H7 (cell line): Measurements from ENCODE around the gene SHISAL2A. TPM values are rescaled to one million over a fixed set of nuclear protein-coding genes. Genes with fewer than 3 reads are reported as not detected.
"Not testable (repeated sequence)": the region's sequence is repeated elsewhere in the genome, so short reads cannot be mapped to it uniquely, and the experiment has no call there.

ENCODE experiments used
- DNase-seq: peaks from one replicate; pipeline ENCODE4 v3.0.0; 2012
- H3K27me3 ChIP-seq: 2 replicates; pipeline ENCODE4 v1.6.0; 2011; ENCODE audit warnings: mild to moderate bottlenecking, low read length; ENCODE audit not compliant: control insufficient read depth, insufficient read depth
- H3K36me3 ChIP-seq: replicated peaks from 2 replicates; pipeline ENCODE4 v1.5.1; 2011; ENCODE audit warnings: low read length; ENCODE audit not compliant: control insufficient read depth, insufficient read depth
- H3K4me3 ChIP-seq: 2 replicates; pipeline ENCODE4 v1.5.1; 2011; ENCODE audit warnings: low read depth, mild to moderate bottlenecking, control low read depth, low read length, moderate library complexity; ENCODE audit not compliant: insufficient read depth
- total RNA-seq: library from RNA; depleted of rRNA; stranded (reverse); fragments of >200 nt; shearing (Covaris generic); gene quantifications from 2 replicates; pipeline ENCODE4 v1.2.3, GENCODE V29; 2014

The SHISAL2A gene
- total RNA-seq, 1 experiment from 2014 or later, result 1.3 TPM

DNA sequence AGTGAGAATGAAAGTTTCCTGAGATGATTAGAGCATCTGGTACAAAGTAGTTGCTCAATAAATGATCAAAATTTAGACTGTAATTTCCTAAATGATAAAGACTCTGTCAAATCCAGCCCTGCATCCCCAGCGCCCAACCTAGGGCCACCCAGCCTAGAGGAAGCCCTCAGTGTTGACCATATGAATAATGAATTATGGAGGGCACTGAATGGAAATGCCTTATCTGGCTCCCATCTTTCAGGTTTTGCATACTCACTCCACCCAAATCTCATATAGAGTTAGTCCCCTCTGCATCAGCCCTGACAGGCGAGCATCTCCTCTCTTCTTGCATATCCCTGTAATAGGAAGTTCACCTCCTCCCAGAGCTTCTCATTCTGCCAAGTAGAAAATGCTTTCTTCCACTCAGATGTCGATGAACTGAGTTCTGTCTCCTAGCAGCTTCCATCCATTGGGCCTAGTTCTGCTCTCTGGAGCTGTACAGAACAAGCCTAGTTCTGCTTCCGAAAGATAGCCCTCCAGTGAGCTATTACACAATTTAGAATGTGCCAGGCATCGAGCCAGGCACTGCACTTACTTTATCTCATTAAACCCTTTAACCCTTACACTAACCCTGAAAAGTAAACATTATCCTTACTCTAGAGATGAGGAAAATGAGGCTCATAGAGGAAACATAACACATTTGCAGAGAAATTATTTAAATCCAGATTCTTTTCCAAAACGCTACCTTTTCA, 44.3 kb downstream of the SHISAL2A start:
- Histone ChIP-seq H3K4me3 (no peak overlapping the region), H3K36me3 (no peaks in the 10 kb centered on the region), H3K27me3 (no peaks in the 10 kb centered on the region)
- DNase-seq, result no peak

DNA sequence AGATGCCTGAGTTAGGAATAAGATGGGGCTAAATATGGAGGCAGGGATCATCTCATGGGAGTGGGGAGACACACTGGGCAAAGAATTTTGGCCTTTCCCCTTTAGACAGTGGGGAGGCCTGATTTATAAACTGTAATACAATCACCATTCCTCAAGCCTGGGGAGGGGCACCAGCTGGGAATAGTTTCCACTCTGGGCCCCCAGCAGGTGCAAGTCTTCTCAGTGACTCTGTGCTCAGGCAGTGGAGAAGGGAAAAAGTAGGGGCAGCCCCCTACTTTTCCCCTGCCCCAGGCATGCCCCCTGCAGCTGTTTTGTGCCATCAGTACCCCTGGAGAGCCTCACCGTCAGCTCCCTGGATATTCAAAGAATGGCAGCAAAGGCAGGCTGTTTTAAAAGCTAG, 46.1 kb downstream of the SHISAL2A start:
- Histone ChIP-seq H3K36me3 (no peaks in the 10 kb centered on the region), H3K4me3 (no peak overlapping the region), H3K27me3 (no peaks in the 10 kb centered on the region)
- no peak for DNase-seq

GRCh38 chr1:52679498-52679897, 46.5 kb downstream of the SHISAL2A start:
- no peaks in the 10 kb centered on the region for H3K36me3 ChIP-seq
- no peak overlapping the region for H3K4me3 ChIP-seq
- no peak for DNase-seq
- H3K27me3 ChIP-seq, result no peaks in the 10 kb centered on the region

- DNase-seq, result no peak
- Histone ChIP-seq H3K27me3 (no peaks in the 10 kb centered on the region), H3K36me3 (no peaks in the 10 kb centered on the region), H3K4me3 (no peak overlapping the region)
Measured at GRCh38 chr1:52680353-52680752, 47.4 kb downstream of the SHISAL2A start.

DNA sequence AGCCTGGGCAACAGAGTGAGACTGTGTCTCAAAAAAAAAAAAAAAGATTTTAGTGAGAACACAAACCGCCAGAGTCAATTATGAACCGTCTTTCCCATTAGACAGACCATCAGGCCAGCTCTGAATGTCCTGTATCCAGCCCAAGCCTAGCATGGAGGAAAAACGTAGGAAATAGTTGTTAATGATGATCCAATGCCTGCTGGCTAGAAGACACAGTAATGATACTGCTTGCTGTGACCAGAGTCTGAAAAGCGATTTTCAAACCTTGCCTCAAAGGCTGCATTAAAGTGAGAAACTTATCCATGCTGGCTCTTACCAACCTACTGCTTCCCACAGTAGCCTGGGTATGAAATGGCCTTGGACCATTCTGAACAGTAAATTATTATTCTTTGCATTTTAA, 48.2 kb downstream of the SHISAL2A start:
- no peak for DNase-seq
- no peaks in the 10 kb centered on the region for H3K36me3 ChIP-seq
- H3K27me3 ChIP-seq, result no peaks in the 10 kb centered on the region

GRCh38 chr1:52683367-52683940, 50.5 kb downstream of the SHISAL2A start:
- Histone ChIP-seq H3K4me3 (no peak overlapping the region), H3K36me3 (peaks cover 8% of the 10 kb centered on the region), H3K27me3 (no peaks in the 10 kb centered on the region)
- DNase-seq, result no peak

More for the DNA sequence above, 48.2 kb downstream of the SHISAL2A start:
- H3K4me3 ChIP-seq, result no peak overlapping the region

DNA sequence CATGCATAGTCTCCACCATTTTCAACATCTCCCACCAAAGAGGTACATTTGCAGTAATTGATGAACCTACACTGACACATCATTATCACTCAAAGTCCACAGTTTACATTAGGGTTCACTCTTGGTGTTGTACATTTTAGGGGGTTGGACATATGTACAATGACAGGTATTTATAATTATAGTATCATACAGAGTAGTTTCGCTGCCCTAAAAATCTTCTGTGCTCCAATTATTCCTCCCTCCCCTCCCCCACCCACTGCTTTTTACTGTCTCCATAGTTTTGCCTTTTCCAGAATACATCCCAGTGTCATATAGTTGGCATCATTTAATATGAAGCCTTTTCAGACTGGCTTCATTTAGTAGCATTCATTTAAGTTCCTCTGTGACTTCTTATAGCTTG, 51.6 kb downstream of the SHISAL2A start:
- DNase-seq, result no peak
- peaks cover 8% of the 10 kb centered on the region for H3K36me3 ChIP-seq
- no peak overlapping the region for H3K4me3 ChIP-seq
- H3K27me3 ChIP-seq, result no peaks in the 10 kb centered on the region

- not testable (repeated sequence) for H3K36me3 ChIP-seq, H3K27me3 ChIP-seq, H3K4me3 ChIP-seq
- peak; percentile 77 for DNase-seq
Measured at GRCh38 chr1:52686261-52686751, 53.3 kb downstream of the SHISAL2A start.

GRCh38 chr1:52686830-52687229, 53.9 kb downstream of the SHISAL2A start:
- H3K4me3 ChIP-seq, result no peak overlapping the region
- no peak for DNase-seq
- peaks cover 8% of the 10 kb centered on the region for H3K36me3 ChIP-seq
- no peaks in the 10 kb centered on the region for H3K27me3 ChIP-seq

DNA sequence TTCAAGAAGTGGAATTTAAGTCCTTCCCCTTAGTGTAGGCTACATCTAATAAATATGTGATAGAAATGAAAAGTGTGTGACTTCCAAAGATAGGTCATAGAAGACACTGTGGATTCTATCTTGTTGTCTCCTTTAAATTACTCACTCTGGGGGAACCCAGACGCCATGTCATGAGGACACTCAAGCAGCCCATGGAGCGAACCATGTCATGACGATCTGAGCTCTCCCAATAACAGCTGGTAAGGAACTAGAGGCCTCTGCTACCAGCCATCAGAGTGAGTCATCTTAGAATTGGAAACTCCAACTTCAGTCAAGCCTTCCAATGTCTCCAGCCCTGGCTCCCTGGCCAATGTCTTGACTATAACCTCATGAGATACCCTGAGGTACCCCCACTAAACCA, 58.9 kb downstream of the SHISAL2A start:
- Histone ChIP-seq H3K27me3 (no peaks in the 10 kb centered on the region), H3K4me3 (no peak overlapping the region), H3K36me3 (peaks cover 15% of the 10 kb centered on the region)
- no peak for DNase-seq

GRCh38 chr1:52692697-52693096, 59.7 kb downstream of the SHISAL2A start:
- DNase-seq, result no peak
- no peaks in the 10 kb centered on the region for H3K27me3 ChIP-seq
- peaks cover 11% of the 10 kb centered on the region for H3K36me3 ChIP-seq
- H3K4me3 ChIP-seq, result no peak overlapping the region

- H3K4me3 ChIP-seq, H3K27me3 ChIP-seq, DNase-seq, H3K36me3 ChIP-seq: not testable (repeated sequence)
Measured at GRCh38 chr1:52693351-52693750, 60.4 kb downstream of the SHISAL2A start.

DNA sequence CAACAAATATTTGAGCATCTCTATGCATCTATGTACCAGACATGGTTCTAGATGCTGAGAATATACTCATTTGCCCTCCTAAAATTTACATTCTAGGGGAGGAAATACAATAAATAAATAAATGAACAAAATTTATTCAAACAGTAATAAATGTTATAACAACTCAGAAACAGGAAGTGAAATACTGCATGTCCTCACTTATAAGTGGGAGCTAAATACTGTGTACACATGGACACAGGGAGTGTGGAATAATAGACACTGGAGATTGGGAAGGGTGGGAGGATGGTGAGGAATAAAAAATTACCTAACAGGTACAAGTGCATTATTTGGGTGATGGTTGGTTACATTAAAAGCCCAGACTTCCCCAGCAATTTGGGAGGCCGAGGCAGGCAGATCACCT, 60.9 kb downstream of the SHISAL2A start:
- Histone ChIP-seq H3K27me3 (no peaks in the 10 kb centered on the region), H3K4me3 (no peak overlapping the region), H3K36me3 (peaks cover 7% of the 10 kb centered on the region)
- no peak for DNase-seq

DNA sequence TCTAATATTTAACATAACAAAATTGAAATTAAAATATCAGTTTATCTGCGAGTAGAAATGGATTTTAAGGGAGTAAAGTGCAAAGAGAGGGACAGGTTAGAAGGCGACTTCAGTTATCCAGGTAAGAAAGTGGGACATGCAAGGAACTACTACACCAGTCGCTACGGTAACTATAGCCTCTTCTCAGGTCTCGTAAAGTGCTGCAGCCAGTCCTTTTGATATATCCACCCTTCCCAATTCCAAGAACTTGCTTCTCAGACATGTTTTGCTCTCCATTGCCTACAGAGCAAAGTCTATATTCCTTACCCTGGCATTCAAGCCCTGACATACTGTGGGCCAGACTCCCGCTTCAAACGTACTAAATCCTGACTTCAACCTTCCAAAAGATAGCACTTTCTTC, 62.7 kb downstream of the SHISAL2A start:
- Histone ChIP-seq H3K36me3 (peaks cover 7% of the 10 kb centered on the region), H3K27me3 (peaks cover 1% of the 10 kb centered on the region; the same call in 1 of the 2 replicates), H3K4me3 (no peak overlapping the region)
- DNase-seq, result no peak
